Cardiac septum (tissue), 1 donor: ENCODE results near the gene SLC36A3. TPM values are rescaled to one million over a fixed set of nuclear protein-coding genes. Genes with fewer than 3 reads are reported as not detected.

ENCODE experiments used
- DNase-seq: peaks from one replicate; pipeline ENCODE4 v3.0.0-alpha.2; 2020; ENCODE audit warnings: low spot score
- intact Hi-C: fragments of 100-400 bp; cut with DNase I; formaldehyde crosslinking; loops from one replicate; pipeline ENCODE4 v1.14.0; 2022
- long read RNA-seq: library from polyadenylated mRNA; unstranded; transcript quantifications from one replicate; pipeline ENCODE4 v2.0.0, GENCODE V29; 2021
- total RNA-seq: library from RNA; stranded (reverse); fragmentation: NEBNext Ultra II Directional; extraction: Animal tissue kit (Norgen Biotek cat#: 25700); gene quantifications from one replicate; pipeline ENCODE4 v1.2.1, GENCODE V29; 2021
- donor health status: DM: no; HTN: no; CAD: no.

Gene SLC36A3
- not detected for total RNA-seq
- long read RNA-seq, partial matches to known transcripts: 0 of 1 reads
- long read RNA-seq, other reads (novel, unspliced or antisense): 1 of 1 reads

DNA sequence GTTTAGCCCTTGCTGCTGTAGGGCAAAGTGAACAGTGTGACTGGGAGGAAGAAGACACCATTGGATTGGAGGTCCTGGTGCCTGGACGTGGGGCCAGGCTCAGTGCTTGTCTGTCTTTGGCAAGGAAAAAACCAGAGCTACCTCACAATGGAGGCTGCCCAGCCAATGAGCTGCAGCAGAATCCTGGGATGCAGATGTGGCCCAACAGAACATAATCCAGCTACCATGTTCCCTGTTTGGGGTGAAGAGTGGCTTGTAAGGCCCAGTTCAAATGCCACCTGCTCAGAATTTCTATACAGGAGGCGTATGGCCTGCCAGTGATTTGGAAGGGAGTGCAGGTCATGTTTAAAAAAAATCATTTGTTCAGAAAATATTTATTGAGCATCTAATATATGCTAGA is at the start of gene SLC36A3:
TSS of gene SLC36A3 (minus strand) at position 101 of the 400 bp plus-strand sequence. CDS start 412 bp downstream, outside the sequence.
- intact Hi-C loops: no loop called here
- no peak for DNase-seq

GRCh38 chr5:151351671-151352070 is 48.1 kb upstream of the SLC36A3 start:
- DNase-seq: no peak
- intact Hi-C loops: no loop called here

GRCh38 chr5:151348789-151349188 is 45.2 kb upstream of the SLC36A3 start:
- DNase-seq: no peak
- intact Hi-C loops: no loop called here

- DNase-seq: no peak
- intact Hi-C loops: no loop called here
These were observed 43.8 kb upstream of the SLC36A3 start, which contains the start of gene SLC36A2 for GRCh38 chr5:151347369-151347768. TSS of gene SLC36A2 (minus strand) at chr5:151347559. CDS start at chr5:151347460, 99 bp downstream.

- no peak for DNase-seq
- intact Hi-C loops: no loop called here
These were observed 42.4 kb upstream of the SLC36A3 start for GRCh38 chr5:151345808-151346478.

DNA sequence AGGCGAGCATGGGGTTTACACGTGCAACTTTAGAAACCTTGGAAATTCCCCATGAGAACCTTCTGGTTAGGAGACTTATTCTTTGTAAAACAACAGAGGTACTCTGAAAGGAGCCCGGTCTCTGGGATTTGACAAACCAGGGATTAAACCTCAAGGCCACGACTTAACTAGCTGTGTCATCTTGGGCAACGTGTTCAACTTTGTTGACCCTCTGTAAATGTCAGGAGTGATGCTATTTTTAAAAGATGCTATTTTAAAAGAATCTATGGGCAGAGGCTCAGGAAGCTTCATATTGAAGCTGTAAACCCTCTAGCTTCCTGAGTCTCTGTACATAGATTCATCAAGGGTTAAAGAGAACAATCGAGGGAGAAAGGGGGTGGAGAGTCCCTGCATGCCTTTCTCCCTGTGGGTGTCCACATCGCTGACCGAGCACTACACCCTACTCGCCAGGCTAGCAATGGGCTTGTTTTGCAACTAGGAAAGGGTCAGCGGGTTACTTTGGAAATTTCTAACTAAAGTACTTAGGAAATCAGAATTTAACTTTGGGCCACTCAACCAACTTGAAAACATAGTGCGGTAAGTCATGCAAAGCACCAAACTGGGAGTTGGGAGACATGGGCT is 41.7 kb upstream of the SLC36A3 start:
- intact Hi-C loops: no loop called here
- DNase-seq: no peak

GRCh38 chr5:151344088-151344487 is 40.5 kb upstream of the SLC36A3 start:
- intact Hi-C loops: no loop called here
- no peak for DNase-seq

GRCh38 chr5:151340004-151340403 is 36.4 kb upstream of the SLC36A3 start:
- intact Hi-C loops: no loop called here
- no peak for DNase-seq

- intact Hi-C loops: no loop called here
- no peak for DNase-seq
These were observed 35.2 kb upstream of the SLC36A3 start for GRCh38 chr5:151338734-151339133.

DNA sequence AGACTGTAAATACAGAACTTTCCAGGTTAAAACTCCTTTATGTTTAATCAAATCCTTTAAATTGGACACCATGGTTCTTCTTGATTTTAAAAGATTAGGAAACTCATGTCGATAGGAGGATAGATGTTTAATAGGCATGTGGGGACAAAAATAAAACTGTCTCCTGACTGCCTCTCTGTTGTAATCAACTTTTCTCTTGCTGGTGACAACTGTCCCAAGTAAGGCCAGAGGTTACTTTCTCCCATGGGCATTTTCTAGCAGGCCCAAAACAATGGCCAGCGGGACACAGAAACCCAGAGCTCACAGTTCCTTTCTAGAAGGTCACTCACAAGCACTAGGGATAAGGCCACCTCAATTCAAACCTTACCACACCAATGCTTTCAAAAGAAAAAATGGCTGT is 29.3 kb upstream of the SLC36A3 start:
- DNase-seq: no peak
- intact Hi-C loops: no loop called here

- no peak for DNase-seq
- intact Hi-C loops: no loop called here
These were observed 25.2 kb upstream of the SLC36A3 start for GRCh38 chr5:151328734-151329133.

GRCh38 chr5:151327585-151327984 is 24.0 kb upstream of the SLC36A3 start:
- no peak for DNase-seq
- intact Hi-C loops: no loop called here

DNA sequence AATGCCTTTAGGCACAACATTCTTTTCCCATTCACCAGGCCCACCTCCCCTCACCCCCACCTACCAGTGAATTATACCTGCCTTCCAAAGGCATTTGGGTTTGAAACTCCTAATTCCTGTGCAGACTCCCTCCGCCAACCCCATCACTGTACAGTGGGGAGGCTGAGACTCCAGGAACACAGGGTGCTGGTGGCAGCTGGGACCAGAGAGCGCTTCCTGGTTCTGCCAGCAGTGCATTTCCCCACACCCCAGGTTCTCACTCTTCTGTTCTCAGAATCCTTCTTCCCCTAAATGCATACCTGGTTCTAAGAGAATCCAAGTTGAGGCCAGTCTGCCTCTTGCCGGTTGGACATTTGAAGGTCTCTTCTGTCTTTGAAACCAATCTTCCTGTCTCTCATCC is 22.7 kb upstream of the SLC36A3 start:
- no peak for DNase-seq
- intact Hi-C loops: no loop called here

DNA sequence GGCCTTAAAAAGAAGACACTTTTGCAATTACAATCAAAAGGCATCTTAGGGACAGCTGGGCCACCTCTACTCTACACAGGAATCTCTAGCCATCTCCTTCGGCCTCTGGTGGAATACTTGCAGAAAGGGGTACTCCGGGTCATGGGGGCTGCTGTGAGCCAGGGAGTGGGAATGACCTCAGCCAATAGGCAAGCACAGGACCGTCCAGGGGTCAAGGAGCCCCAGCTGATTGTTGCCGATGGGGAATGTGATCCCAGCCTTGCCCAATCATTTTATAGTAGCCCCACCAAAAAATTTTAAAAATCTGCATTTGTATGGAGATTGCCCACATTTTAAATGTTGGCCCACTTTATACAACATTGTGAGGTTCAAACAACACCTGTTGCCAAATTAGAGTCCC is 16.9 kb upstream of the SLC36A3 start:
- no peak for DNase-seq
- intact Hi-C loops: no loop called here

GRCh38 chr5:151318850-151319732 is 15.5 kb upstream of the SLC36A3 start:
- no peak for DNase-seq
- intact Hi-C loops: no loop called here

- intact Hi-C loops: no loop called here
- DNase-seq: no peak
These were observed 14.3 kb upstream of the SLC36A3 start for GRCh38 chr5:151317871-151318270.

GRCh38 chr5:151315998-151316597 is 12.5 kb upstream of the SLC36A3 start:
- peak; percentile 82 for DNase-seq
- intact Hi-C loops: no loop called here

DNA sequence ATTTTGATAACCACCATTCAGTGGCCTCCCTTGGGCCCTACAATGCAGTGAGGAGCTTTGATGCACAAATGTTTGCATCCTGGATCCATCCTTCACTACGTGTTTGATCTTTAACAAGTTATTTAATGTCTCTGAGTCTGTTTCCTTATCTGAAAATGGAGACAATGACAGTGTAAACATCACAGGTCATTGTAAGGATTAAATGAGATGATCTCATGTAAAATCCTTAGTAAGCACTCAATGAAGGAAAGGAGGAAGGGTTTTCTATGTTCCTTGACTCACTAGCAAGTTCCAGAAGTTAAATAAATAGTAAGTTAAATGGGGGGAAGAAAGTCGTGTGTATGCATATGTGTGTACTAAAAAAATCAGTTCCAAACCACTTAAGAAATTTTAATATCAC is 9.8 kb upstream of the SLC36A3 start:
- no peak for DNase-seq
- intact Hi-C loops: no loop called here

- intact Hi-C loops: no loop called here
- no peak for DNase-seq
These were observed 9.3 kb upstream of the SLC36A3 start for GRCh38 chr5:151312756-151313324.

- intact Hi-C loops: no loop called here
- DNase-seq: no peak
These were observed 7.4 kb upstream of the SLC36A3 start for GRCh38 chr5:151310932-151311331.
